Lung (tissue), 12 donors: ENCODE data around the gene ATP6V1F. TPM values are rescaled to one million over a fixed set of nuclear protein-coding genes. Genes with fewer than 3 reads are reported as not detected.

ENCODE experiments used
- ATAC-seq: fragments of 200-7000 bp; cut with Tn5 transposase; one replicate; pipeline ENCODE4 v1.9.1; 2020; ENCODE audit warnings: moderate number of reproducible peaks; ENCODE audit not compliant: insufficient read depth, low FRiP score
- DNase-seq, 3 donors: peaks; one replicate each; pipeline ENCODE4 v3.0.0-alpha.2; 2013 to 2017
- H3K27ac ChIP-seq, 2 donors: one replicate each; pipeline ENCODE4 v1.5.1; 2013; ENCODE audit warnings: mild to moderate bottlenecking in 2 of 2, moderate library complexity in 2 of 2, control low read depth in 1 of 2, inconsistent platforms in 1 of 2, low read depth in 1 of 2, low read length in 1 of 2
- H3K27me3 ChIP-seq, 3 donors: one replicate each; pipeline ENCODE4 v1.5.1; 2013; ENCODE audit warnings: low read length in 2 of 3; ENCODE audit not compliant: control insufficient read depth in 3 of 3, insufficient read depth in 3 of 3
- H3K36me3 ChIP-seq, 4 donors: one replicate each; pipeline ENCODE4 v1.5.1; 2013; ENCODE audit warnings: low read length in 4 of 4, mild to moderate bottlenecking in 1 of 4, moderate library complexity in 1 of 4; ENCODE audit not compliant: control insufficient read depth in 4 of 4, insufficient read depth in 4 of 4
- H3K4me1 ChIP-seq, 5 donors: one replicate each; pipeline ENCODE4 v1.5.1; 2013; ENCODE audit warnings: low read length in 5 of 5, mild to moderate bottlenecking in 2 of 5, moderate library complexity in 1 of 5; ENCODE audit not compliant: control insufficient read depth in 5 of 5, insufficient read depth in 5 of 5
- H3K4me3 ChIP-seq: one replicate; pipeline ENCODE4 v1.5.1; 2013; ENCODE audit warnings: mild to moderate bottlenecking, control low read depth, moderate library complexity
- H3K9ac ChIP-seq, 2 donors: one replicate each; pipeline ENCODE4 v1.5.1; 2013; ENCODE audit warnings: low read length in 2 of 2, control low read depth in 1 of 2; ENCODE audit not compliant: insufficient read depth in 1 of 2
- H3K9me3 ChIP-seq, 4 donors: one replicate each; pipeline ENCODE4 v1.5.1; 2013; ENCODE audit warnings: low read length in 3 of 4, mild to moderate bottlenecking in 1 of 4, moderate library complexity in 1 of 4; ENCODE audit not compliant: control insufficient read depth in 4 of 4, insufficient read depth in 3 of 4
- WGBS, 2 donors: extraction: QIAGEN DNeasy Blood & Tissue Kit; methylation state at CpG; one replicate each; pipeline ENCODE4 v1.1.7; 2013; 5-methylcytosine and 5-hydroxymethylcytosine counted together
- polyA plus RNA-seq, 2 donors: library from polyadenylated mRNA; stranded (reverse); fragments of 200-250 nt; gene quantifications; one replicate each; pipeline ENCODE4 v1.2.1, GENCODE V29; 2013
- total RNA-seq, 2 donors: library from RNA; depleted of rRNA in 1 of 2; stranded (reverse); fragments of >200 nt in 1 of 2; gene quantifications; one replicate each; pipeline ENCODE4 v1.2.1, GENCODE V29; 2014 to 2021
- TF ChIP-seq, protein P1 (sequence below): IDR thresholded peaks from 2 replicates; pipeline ENCODE4 v1.5.1; 2012; ENCODE audit warnings: mild to moderate bottlenecking; ENCODE audit errors: control extremely low read depth, extremely low read depth
- donor health status: control.
- donor health status: control.
- donor health status: Bipolar disorder and iron deficiency.
- donor health status: healthy.
- donor health status: DM: yes; HTN: yes; CAD: no.

The ATP6V1F gene
- total and polyA plus RNA-seq, 4 donors, result 43.9 to 383 (median 225) TPM

- Histone ChIP-seq H3K9me3 (no peaks in the 10 kb centered on the region), H3K27ac (no peak overlapping the region), H3K4me3 (no peak overlapping the region), H3K36me3 (no peaks in the 10 kb centered on the region), H3K9ac (no peak overlapping the region), H3K27me3 (no peaks in the 10 kb centered on the region), H3K4me1 (no peaks in the 10 kb centered on the region)
- WGBS, 2 donors, result 83 to 91% methylated on average over 4 to 5 of the region's 5 CpGs
- TF ChIP-seq, protein P1, sequence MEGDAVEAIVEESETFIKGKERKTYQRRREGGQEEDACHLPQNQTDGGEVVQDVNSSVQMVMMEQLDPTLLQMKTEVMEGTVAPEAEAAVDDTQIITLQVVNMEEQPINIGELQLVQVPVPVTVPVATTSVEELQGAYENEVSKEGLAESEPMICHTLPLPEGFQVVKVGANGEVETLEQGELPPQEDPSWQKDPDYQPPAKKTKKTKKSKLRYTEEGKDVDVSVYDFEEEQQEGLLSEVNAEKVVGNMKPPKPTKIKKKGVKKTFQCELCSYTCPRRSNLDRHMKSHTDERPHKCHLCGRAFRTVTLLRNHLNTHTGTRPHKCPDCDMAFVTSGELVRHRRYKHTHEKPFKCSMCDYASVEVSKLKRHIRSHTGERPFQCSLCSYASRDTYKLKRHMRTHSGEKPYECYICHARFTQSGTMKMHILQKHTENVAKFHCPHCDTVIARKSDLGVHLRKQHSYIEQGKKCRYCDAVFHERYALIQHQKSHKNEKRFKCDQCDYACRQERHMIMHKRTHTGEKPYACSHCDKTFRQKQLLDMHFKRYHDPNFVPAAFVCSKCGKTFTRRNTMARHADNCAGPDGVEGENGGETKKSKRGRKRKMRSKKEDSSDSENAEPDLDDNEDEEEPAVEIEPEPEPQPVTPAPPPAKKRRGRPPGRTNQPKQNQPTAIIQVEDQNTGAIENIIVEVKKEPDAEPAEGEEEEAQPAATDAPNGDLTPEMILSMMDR, result no peak
- DNase-seq (no peak), ATAC-seq (no peak)
These were observed 13.9 kb downstream of the ATP6V1F start for GRCh38 chr7:128876586-128876977.

DNA sequence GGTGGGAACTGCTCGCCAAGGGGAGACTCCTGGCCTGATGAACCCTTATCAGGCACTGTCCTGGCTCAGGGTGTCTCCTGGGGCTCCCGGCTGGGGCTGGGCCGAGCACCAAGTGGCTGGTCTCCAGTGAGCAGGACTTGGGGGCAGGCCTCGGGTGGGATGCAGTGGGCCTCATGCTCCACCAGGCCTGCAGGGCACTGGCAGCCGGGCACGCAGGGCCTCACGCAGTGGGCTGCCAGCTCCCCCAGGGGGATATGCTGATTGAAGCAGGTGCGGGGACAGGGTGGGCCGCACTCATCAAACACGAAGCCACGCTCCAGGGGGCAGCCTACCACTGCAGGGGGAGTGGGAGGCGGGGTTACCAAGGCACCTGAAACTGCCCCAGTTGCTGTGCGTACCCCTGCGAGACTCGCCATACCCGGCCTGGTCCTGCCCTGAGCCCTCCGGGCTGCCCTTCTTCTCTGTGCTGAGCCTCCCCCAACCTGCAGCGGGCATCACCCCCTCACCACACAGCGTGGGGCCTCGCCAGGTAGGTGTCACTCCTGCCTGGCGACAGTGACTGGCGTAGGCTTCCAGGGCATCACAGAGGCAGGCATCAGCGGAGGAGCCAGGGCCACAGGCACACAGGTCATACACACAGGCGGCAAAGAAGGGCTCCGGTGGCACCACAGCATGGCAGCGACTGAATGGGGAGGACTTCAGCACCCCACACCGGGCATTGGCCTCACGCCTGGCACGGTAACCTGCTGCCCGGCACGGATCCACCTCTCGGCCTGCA, 14.5 kb downstream of the ATP6V1F start:
- WGBS, 2 donors, result 93 to 95% methylated on average over 32 of the region's 32 CpGs
- no peak overlapping the region for H3K27ac ChIP-seq
- TF ChIP-seq, protein P1, result no peak
- no peaks in the 10 kb centered on the region for H3K9me3 ChIP-seq
- H3K9ac ChIP-seq, result no peak overlapping the region
- DNase-seq (no peak), ATAC-seq (no peak)
- H3K4me1 ChIP-seq, result no peaks in the 10 kb centered on the region
- H3K27me3 ChIP-seq, result no peaks in the 10 kb centered on the region
- H3K36me3 ChIP-seq, result no peaks in the 10 kb centered on the region
- H3K4me3 ChIP-seq, result no peak overlapping the region

DNA sequence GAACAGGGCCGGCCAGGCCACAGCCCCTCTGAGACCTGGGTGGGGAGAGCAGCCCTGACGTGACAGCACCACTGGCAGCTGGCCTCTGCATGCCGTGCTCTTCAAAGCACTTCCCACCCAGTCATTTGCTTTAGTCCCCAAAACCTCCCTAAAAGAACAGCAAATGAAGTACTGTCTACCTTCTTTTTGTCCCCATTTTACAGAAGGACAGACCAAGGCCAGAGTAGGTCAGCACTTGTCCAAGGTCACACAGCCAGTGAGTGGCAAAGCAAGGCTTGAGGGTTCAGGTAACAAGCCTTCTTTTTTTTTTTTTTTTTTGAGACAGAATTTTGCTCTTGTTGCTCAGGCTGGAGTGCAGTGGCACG, 15.1 kb downstream of the ATP6V1F start:
- TF ChIP-seq, protein P1, result no peak
- Histone ChIP-seq H3K9ac (no peak overlapping the region), H3K27me3 (no peaks in the 10 kb centered on the region), H3K27ac (no peak overlapping the region), H3K4me1 (no peaks in the 10 kb centered on the region), H3K4me3 (no peak overlapping the region), H3K9me3 (no peaks in the 10 kb centered on the region), H3K36me3 (no peaks in the 10 kb centered on the region)
- WGBS, 2 donors, result 72 to 74% methylated on average over 4 of the region's 4 CpGs
- DNase-seq (no peak), ATAC-seq (no peak)
